ENCODE measurements around the gene PC.

DNA sequence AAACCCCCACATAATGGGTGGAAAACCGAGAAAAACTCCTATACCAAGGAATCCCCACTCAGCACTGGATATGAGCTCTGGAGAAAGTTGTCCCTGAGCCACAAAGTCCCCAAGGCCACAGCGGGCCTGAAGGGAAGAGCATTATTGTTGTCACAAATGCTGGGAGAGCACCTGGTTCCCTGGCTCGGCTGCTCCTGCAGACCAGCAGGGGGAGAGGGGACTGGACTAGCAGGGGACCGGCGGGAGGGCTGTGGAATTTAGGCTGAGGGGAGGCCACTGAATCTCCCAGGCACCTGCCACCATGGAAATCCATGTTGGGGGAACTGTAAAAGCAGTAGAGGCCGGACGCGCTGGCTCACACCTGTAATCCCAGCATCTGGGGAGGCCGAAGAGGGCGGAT is 7.0 kb downstream of the PC start:
- TF ChIP-seq, protein P1, sequence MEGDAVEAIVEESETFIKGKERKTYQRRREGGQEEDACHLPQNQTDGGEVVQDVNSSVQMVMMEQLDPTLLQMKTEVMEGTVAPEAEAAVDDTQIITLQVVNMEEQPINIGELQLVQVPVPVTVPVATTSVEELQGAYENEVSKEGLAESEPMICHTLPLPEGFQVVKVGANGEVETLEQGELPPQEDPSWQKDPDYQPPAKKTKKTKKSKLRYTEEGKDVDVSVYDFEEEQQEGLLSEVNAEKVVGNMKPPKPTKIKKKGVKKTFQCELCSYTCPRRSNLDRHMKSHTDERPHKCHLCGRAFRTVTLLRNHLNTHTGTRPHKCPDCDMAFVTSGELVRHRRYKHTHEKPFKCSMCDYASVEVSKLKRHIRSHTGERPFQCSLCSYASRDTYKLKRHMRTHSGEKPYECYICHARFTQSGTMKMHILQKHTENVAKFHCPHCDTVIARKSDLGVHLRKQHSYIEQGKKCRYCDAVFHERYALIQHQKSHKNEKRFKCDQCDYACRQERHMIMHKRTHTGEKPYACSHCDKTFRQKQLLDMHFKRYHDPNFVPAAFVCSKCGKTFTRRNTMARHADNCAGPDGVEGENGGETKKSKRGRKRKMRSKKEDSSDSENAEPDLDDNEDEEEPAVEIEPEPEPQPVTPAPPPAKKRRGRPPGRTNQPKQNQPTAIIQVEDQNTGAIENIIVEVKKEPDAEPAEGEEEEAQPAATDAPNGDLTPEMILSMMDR (IDR thresholded peaks at IDR 0.05), result no peak
- TF ChIP-seq EP300 (IDR thresholded peaks at IDR 0.05), result no peak

Measured in ovary (tissue), 3 donors.